HepG2 (cell line): ENCODE data around the gene KCNQ5. TPM values are rescaled to one million over a fixed set of nuclear protein-coding genes. Genes with fewer than 3 reads are reported as not detected.

ENCODE experiments used
- ATAC-seq: fragments of 200-7000 bp; cut with Tn5 transposase; 3 replicates; pipeline ENCODE4 v1.9.1; 2020; ENCODE audit warnings: mild to moderate bottlenecking, moderate library complexity
- BruUV-seq: library from RNA; stranded (reverse); fragments of 400-500 nt; replicated peaks from 2 replicates; lab custom pipeline; 2021; lab: Mats Ljungman, UMichigan
- CTCF ChIA-PET: fragments of 300-600 bp; formaldehyde crosslinking; extraction: SDS; loops from one replicate; lab custom pipeline; 2021; ENCODE audit warnings: low total read pairs, inconsistent platforms, low intra/inter-chr PET ratio; lab: Yijun Ruan, JAX
- POLR2A ChIA-PET: fragments of 350-600 bp; sonication (Branson Sonifier 250); formaldehyde crosslinking; loops from one replicate; lab custom pipeline; 2020; ENCODE audit warnings: antibody characterized with exemption, inconsistent platforms; lab: Yijun Ruan, JAX
- DNase-seq: peaks from one replicate; pipeline ENCODE4 v3.0.0-alpha.2; 2015; ENCODE audit warnings: low spot score
- FAIRE-seq: peaks from 3 replicates; lab custom pipeline; 2011; peaks lifted over from hg19 to GRCh38; lab: Jason Lieb, UNC
- H2AFZ ChIP-seq: one replicate; pipeline ENCODE4 v1.6.1; 2011; ENCODE audit warnings: low read length, inconsistent platforms
- H3K27ac ChIP-seq: fragments of 300-600 bp; 3 replicates; pipeline ENCODE4 v1.8.0; 2011; ENCODE audit warnings: mixed run types, mild to moderate bottlenecking, mixed read lengths, low read length, inconsistent platforms; ENCODE audit not compliant: insufficient read depth; ENCODE audit errors: extremely low read length
- H3K27me3 ChIP-seq, 2 experiments: fragments of 200-600 bp in 1 of 2; 2 replicates in 1 of 2; 3 replicates in 1 of 2; pipeline versions ENCODE4 v1.6.0 to v1.8.0; 2011; ENCODE audit warnings: low read length in 2 of 2, mild to moderate bottlenecking in 2 of 2, moderate library complexity in 2 of 2, inconsistent platforms in 1 of 2; ENCODE audit not compliant: insufficient read depth in 2 of 2, control insufficient read depth in 1 of 2
- H3K36me3 ChIP-seq, 2 experiments: fragments of 200-600 bp in 1 of 2; replicated peaks in 1 of 2; 2 replicates in 1 of 2; 3 replicates in 1 of 2; pipeline versions ENCODE4 v1.5.1 to v1.8.0; 2011; ENCODE audit warnings: low read length in 2 of 2, inconsistent platforms in 1 of 2; ENCODE audit not compliant: insufficient read depth in 2 of 2, control insufficient read depth in 1 of 2
- H3K4me1 ChIP-seq: 2 replicates; pipeline ENCODE4 v1.5.1; 2012; ENCODE audit warnings: low read length, inconsistent platforms; ENCODE audit not compliant: insufficient read depth
- H3K4me2 ChIP-seq: 2 replicates; pipeline ENCODE4 v1.6.0; 2011; ENCODE audit warnings: low read depth, low read length, inconsistent platforms
- H3K4me3 ChIP-seq, 3 experiments: fragments of 200-600 bp in 1 of 3; sonication (generic), shearing (Covaris generic) in 1 of 3; replicated peaks in 1 of 3; 2 replicates each; pipeline ENCODE4 v1.5.1; 2011 to 2016; ENCODE audit warnings: low read length in 3 of 3, inconsistent platforms in 2 of 3, low read depth in 2 of 3, mild to moderate bottlenecking in 2 of 3, control low read depth in 1 of 3, mixed read lengths in 1 of 3; ENCODE audit not compliant: insufficient read depth in 1 of 3
- H3K79me2 ChIP-seq: one replicate; pipeline ENCODE4 v1.6.1; 2011; ENCODE audit warnings: low read length, inconsistent platforms; ENCODE audit not compliant: insufficient read depth
- H3K9ac ChIP-seq: 2 replicates; pipeline ENCODE4 v1.6.0; 2011; ENCODE audit warnings: mild to moderate bottlenecking, low read depth, low read length, inconsistent platforms; ENCODE audit not compliant: insufficient read depth
- H3K9me3 ChIP-seq: 2 replicates; pipeline ENCODE4 v1.5.1; 2012; ENCODE audit warnings: mild to moderate bottlenecking, low read length
- H4K20me1 ChIP-seq: 2 replicates; pipeline ENCODE4 v1.6.0; 2011; ENCODE audit warnings: inconsistent platforms, mild to moderate bottlenecking, low read length, moderate library complexity; ENCODE audit not compliant: insufficient read depth
- CBX5 ChIP-seq: sonication (generic); formaldehyde crosslinking; IDR thresholded peaks from 2 replicates; pipeline ENCODE4 v1.4.0; 2020; ENCODE audit warnings: missing genetic modification reagents, borderline replicate concordance
- CREM ChIP-seq, 2 experiments: sonication (generic) in 1 of 2; formaldehyde crosslinking in 1 of 2; IDR thresholded peaks; 2 replicates each; pipeline versions ENCODE4 v1.4.0 to v1.6.1; 2016 to 2020; ENCODE audit warnings: antibody characterized with exemption in 1 of 2, mild to moderate bottlenecking in 1 of 2, missing genetic modification reagents in 1 of 2
- EED ChIP-seq: sonication (generic); formaldehyde crosslinking; IDR thresholded peaks from 2 replicates; pipeline ENCODE4 v1.5.0; 2020; ENCODE audit warnings: mild to moderate bottlenecking, missing genetic modification reagents
- ZFP37 ChIP-seq: sonication (generic); formaldehyde crosslinking; IDR thresholded peaks from 2 replicates; pipeline ENCODE4 v1.4.0; 2020; ENCODE audit warnings: missing genetic modification reagents, borderline replicate concordance
- ZNF33B ChIP-seq: sonication (generic); formaldehyde crosslinking; IDR thresholded peaks from 2 replicates; pipeline ENCODE4 v1.5.1; 2020; ENCODE audit warnings: mild to moderate bottlenecking, missing genetic modification reagents
- ZNF563 ChIP-seq: sonication (generic); formaldehyde crosslinking; IDR thresholded peaks from 2 replicates; pipeline ENCODE4 v1.8.0; 2022; ENCODE audit warnings: mild to moderate bottlenecking, moderate library complexity, missing genetic modification reagents
- ZNF629 ChIP-seq: sonication (generic); formaldehyde crosslinking; conservative IDR thresholded peaks from 2 replicates; pipeline ENCODE4 v1.5.0; 2020; ENCODE audit warnings: missing genetic modification reagents
- ZNF7 ChIP-seq: IDR thresholded peaks from 2 replicates; pipeline ENCODE4 v1.6.1; 2016; ENCODE audit warnings: missing biosample characterization, missing genetic modification reagents
- ZNF703 ChIP-seq: sonication (generic); formaldehyde crosslinking; IDR thresholded peaks from 2 replicates; pipeline ENCODE4 v1.5.1; 2020; ENCODE audit warnings: missing genetic modification reagents, mild to moderate bottlenecking, moderate library complexity, borderline replicate concordance
- ZNF747 ChIP-seq: sonication (generic); formaldehyde crosslinking; IDR thresholded peaks from 2 replicates; pipeline ENCODE4 v1.8.1; 2023; ENCODE audit warnings: missing genetic modification reagents, mild to moderate bottlenecking, borderline replicate concordance
- ZNF784 ChIP-seq: sonication (generic); formaldehyde crosslinking; IDR thresholded peaks from 2 replicates; pipeline ENCODE4 v1.5.1; 2020; ENCODE audit warnings: missing genetic modification reagents, mild to moderate bottlenecking, borderline replicate concordance
- ZZZ3 ChIP-seq: sonication (generic); formaldehyde crosslinking; IDR thresholded peaks from 2 replicates; pipeline ENCODE4 v1.4.0; 2020; ENCODE audit warnings: missing genetic modification reagents, mild to moderate bottlenecking, borderline replicate concordance
- WGBS: methylation state at CpG from one replicate; pipeline ENCODE4 v1.1.6; 2017; ENCODE audit warnings: low lambda C conversion rate; 5-methylcytosine and 5-hydroxymethylcytosine counted together
- in situ Hi-C: cut with HindIII; loops from 2 replicates; pipeline ENCODE4 v1.10.0; 2017; ENCODE audit warnings: low pct_unique_long_range_greater_than_20kb; ENCODE audit not compliant: extremely low pct_ligation_motif_present
- intact Hi-C: fragments of 100-400 bp; cut with micrococcal nuclease; formaldehyde crosslinking; loops from one replicate; pipeline ENCODE4 v1.10.0; 2022; ENCODE audit not compliant: unreplicated experiment
- polyA plus RNA-seq, 8 experiments: library from polyadenylated mRNA; depleted of rRNA in 3 of 8; stranded (reverse) in 7 of 8; unstranded in 1 of 8; fragments of >200 nt; fragmentation: Illumina TruSeq in 4 of 8; extraction: Trizol in 4 of 8; gene quantifications; 2 replicates each; pipeline versions ENCODE4 v1.2.1 to v1.2.3, GENCODE V29; 2011 to 2016; ENCODE audit warnings: low read depth in 4 of 8, missing spikeins in 1 of 8, mixed read lengths in 1 of 8; ENCODE audit not compliant: insufficient read depth in 1 of 8
- total RNA-seq, 5 experiments: library from RNA; depleted of rRNA; stranded (reverse); fragments of >200 nt; fragmentation: Illumina TruSeq; extraction: Trizol; gene quantifications; 2 replicates each; pipeline ENCODE4 v1.2.3, GENCODE V29; 2016; ENCODE audit warnings: low read depth in 1 of 5
- TF ChIP-seq, protein P1 (sequence below): sonication (generic); formaldehyde crosslinking; IDR thresholded peaks from 2 replicates; pipeline ENCODE4 v1.8.1; 2023; ENCODE audit warnings: mild to moderate bottlenecking, missing genetic modification reagents

The KCNQ5 gene
- total and polyA plus RNA-seq, 2 of the 13 experiments (the other 11 are each of a cell fraction or from before 2014, with no cell fraction given) = 0.04 TPM; not detected in 1

GRCh38 chr6:72869621-72870020, 247.8 kb downstream of the KCNQ5 start:
- Histone ChIP-seq H3K27ac (no peak overlapping the region), H3K4me2 (no peak overlapping the region), H2AFZ (no peak overlapping the region), H3K27me3 (no peaks in the 10 kb centered on the region; a peak in 1 of 5 replicates), H3K36me3 (no peaks in the 10 kb centered on the region), H3K9ac (no peak overlapping the region), H3K4me3 (no peak overlapping the region), H4K20me1 (no peaks in the 10 kb centered on the region), H3K9me3 (no peaks in the 10 kb centered on the region), H3K79me2 (no peaks in the 10 kb centered on the region), H3K4me1 (no peaks in the 10 kb centered on the region)
- WGBS = 4% methylated on average over 5 of the region's 5 CpGs
- DNase-seq (no peak), FAIRE-seq (no peak), ATAC-seq (no peak)
- BruUV-seq = no TSS peak
- intact Hi-C loops = no loop called here
- no peak for TF ChIP-seq ZFP37 (CRISPR knock-in tag)
- TF ChIP-seq CBX5 = no peak
- ChIA-PET POLR2A (no interaction called here), CTCF (no interaction called here)
- in situ Hi-C loops = no loop called here

- Histone ChIP-seq H3K36me3 (no peaks in the 10 kb centered on the region), H3K4me1 (no peaks in the 10 kb centered on the region), H3K4me3 (no peak overlapping the region), H3K4me2 (no peak overlapping the region), H4K20me1 (no peaks in the 10 kb centered on the region), H3K9me3 (no peaks in the 10 kb centered on the region), H3K27ac (no peak overlapping the region), H3K79me2 (no peaks in the 10 kb centered on the region), H3K9ac (no peak overlapping the region), H3K27me3 (no peaks in the 10 kb centered on the region), H2AFZ (no peak overlapping the region)
- no peak for TF ChIP-seq ZNF747 (CRISPR knock-in tag)
- TF ChIP-seq ZNF33B (CRISPR knock-in tag) = no peak
- TF ChIP-seq ZNF703 (CRISPR knock-in tag) = no peak
- no peak for TF ChIP-seq CREM (IDR thresholded peaks at IDR 0.05)
- TF ChIP-seq CREM (CRISPR knock-in tag; IDR thresholded peaks at IDR 0.05) = no peak
- no peak for TF ChIP-seq ZNF629
- no peak for TF ChIP-seq ZNF784
- no peak for TF ChIP-seq ZZZ3 (CRISPR knock-in tag)
- no peak for TF ChIP-seq EED (CRISPR knock-in tag)
- TF ChIP-seq ZNF563 (CRISPR knock-in tag) = no peak
- no peak for TF ChIP-seq ZNF7 (CRISPR knock-in tag)
- TF ChIP-seq, protein P1, sequence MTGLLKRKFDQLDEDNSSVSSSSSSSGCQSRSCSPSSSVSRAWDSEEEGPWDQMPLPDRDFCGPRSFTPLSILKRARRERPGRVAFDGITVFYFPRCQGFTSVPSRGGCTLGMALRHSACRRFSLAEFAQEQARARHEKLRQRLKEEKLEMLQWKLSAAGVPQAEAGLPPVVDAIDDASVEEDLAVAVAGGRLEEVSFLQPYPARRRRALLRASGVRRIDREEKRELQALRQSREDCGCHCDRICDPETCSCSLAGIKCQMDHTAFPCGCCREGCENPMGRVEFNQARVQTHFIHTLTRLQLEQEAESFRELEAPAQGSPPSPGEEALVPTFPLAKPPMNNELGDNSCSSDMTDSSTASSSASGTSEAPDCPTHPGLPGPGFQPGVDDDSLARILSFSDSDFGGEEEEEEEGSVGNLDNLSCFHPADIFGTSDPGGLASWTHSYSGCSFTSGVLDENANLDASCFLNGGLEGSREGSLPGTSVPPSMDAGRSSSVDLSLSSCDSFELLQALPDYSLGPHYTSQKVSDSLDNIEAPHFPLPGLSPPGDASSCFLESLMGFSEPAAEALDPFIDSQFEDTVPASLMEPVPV = no peak
- 2% methylated on average over 1 of the region's 1 CpG for WGBS
- intact Hi-C loops = no loop called here
- ATAC-seq (no peak), FAIRE-seq (no peak), DNase-seq (no peak)
- ChIA-PET CTCF (no interaction called here), POLR2A (no interaction called here)
- in situ Hi-C loops = no loop called here
- no TSS peak for BruUV-seq
Measured at GRCh38 chr6:72873433-72873832, 251.6 kb downstream of the KCNQ5 start.
